Measurements from ENCODE around the gene PDLIM4.

The PDLIM4 gene

DNA sequence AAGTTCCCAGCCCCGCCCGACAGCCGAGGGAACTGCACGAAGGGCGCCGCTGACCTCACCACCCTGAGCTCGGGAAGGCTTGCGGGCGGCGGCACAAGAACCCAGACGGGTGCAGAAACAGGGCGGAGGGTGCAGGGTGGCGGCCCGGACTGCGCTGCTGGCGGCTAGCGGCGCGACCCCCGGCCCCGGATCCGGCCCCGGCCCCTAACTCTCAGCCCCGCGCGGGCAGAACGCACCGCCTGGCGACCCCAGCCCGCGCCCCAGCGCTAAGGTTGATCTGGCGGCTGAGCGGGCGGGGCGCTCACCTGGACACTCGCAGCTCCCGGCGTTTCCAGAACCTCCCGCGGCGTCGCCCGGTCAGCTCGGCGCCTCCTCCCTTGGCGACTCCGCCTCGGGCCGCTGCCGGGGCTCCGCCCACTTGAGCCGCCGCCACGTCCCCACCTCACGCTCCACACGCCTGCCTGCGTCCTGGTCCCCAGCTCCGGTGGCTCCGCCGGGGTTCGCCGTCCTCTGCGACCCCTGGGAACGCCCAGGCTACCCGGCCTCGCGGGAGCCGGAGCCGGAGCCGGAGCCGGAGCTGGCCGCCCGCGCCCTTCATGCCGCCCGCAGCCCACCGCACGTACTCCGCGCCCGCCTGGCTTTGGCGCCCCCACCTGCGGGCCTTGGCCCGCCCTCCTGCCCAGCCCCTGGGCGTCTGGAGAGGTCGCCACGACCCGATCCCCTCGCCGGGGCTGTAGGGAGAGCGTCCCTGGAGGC is 29.8 kb upstream of the PDLIM4 start, which contains the start of gene P4HA2:
P4HA2 (minus strand) TSS at position 369 of the 756 bp plus-strand sequence. CDS start 9,227 bp downstream, outside the sequence.
- peak; percentile 84 for DNase-seq (ENCODE audit: low read depth)

DNA sequence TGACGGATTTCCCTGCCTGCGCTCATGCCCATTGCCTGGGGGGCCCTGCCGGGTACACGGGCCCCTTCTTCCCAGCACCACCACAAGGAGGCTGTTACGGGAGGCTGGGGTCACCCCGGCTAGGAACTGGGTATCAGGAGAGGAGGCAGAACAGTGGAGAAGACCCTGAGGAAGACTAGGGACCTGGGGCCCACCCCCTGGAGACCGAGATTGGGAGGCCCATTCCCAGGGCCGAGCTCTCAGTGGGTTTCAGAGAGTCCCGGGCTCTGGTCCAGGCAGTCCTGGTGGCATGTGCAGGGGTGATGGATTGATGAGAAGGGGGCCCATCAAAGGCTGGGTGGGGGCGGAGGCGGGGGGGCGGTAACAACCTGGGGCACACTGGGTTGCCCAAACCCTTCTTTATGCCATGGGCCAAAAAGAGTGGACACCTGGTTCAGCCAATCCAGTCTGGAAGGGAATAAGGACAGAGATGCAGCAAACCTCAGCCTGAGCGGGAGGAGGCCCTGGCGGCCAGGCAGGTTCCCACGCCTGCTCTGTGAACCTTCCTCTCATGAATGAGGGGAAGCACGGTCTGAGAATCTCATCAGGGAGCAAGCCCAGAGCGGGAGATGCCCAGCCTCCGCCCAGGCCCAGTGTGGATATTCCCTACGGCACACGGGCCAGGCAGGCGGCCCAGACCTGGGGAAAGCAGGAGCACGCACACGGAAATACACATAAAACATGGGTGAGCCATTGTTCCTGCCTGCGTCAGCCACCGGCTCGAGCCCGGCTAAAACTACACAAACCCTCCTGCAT is 29.1 kb upstream of the PDLIM4 start:
- peak; percentile 11 for DNase-seq (ENCODE audit: low read depth)

DNA sequence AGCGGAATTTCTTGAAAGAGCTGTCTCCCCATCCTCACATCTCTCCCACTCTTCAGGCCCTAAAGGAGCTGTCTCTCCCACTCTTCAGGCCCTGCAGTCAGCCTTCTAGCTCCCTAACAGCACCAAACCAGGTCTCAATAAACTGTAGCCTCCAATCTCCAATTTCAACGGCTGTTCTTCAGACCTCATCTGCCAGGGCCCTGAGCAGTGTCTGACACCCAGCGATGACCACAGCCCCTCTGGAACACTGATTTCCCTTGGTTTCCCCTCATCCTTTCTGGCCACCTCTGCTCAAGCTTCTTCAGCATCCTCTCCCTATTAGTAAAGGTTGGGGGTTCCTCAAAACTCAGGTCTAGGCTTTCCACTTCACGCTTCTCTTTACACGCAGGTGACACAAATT is 28.3 kb upstream of the PDLIM4 start:
- no peak for DNase-seq (ENCODE audit: low read depth)

DNA sequence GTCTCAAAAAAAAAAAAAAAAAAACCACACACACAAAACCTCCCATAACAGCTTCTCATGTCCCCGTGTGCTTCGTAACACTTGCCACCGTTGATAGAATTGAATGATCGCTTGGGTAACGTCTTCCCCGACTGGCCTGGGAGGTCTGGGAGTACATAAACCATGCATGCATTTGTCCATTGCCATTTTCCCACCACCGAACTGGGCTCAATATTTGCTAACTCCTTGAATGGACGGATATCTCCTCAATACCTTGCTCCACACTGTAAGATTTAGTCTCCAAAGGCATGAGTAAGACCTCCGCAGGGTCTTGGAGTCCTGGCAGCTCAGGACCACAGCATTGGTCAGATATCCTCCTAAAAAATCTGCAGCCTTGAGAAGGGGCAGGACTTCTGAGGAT is 26.6 kb upstream of the PDLIM4 start:
- DNase-seq (ENCODE audit: low read depth) = no peak

DNA sequence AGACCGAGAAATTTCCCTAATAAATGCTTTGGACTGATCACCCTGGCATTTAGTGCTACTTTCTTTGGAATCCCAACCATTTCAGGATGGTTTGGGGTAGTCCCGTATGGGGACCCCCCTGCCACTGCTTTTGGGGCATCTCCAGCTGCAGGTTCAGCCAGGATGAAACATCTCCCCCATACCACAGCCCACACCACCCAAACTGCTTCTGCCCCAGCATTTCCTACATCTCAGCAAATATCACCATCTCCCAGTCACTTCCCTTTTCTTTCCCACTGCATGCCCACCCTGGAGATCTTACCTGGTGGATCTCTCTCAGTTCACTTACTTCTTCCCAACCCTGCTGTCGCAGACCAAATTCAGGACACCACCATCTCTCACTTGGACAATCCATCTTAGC is 25.0 kb upstream of the PDLIM4 start:
- DNase-seq (ENCODE audit: low read depth) = no peak

DNA sequence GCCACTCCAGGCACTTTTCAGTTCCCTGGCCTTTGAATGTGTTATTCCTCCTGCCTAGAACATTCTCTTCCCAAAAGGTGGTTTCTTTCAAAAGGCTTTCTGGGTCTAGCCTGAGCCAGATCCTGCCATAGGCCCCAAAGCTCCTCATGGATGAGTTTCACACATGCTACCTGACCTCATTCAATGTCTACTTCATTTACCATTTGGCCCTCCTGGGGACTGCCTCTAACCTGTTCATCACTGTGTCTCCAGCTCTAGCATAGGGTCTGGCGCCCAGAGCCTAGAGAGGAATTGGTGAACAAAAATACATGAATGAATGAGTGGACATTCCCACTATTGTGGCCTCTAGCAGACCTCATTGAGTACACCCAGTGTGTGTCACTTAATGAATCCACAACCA is 24.4 kb upstream of the PDLIM4 start:
- no peak for DNase-seq (ENCODE audit: low read depth)

DNA sequence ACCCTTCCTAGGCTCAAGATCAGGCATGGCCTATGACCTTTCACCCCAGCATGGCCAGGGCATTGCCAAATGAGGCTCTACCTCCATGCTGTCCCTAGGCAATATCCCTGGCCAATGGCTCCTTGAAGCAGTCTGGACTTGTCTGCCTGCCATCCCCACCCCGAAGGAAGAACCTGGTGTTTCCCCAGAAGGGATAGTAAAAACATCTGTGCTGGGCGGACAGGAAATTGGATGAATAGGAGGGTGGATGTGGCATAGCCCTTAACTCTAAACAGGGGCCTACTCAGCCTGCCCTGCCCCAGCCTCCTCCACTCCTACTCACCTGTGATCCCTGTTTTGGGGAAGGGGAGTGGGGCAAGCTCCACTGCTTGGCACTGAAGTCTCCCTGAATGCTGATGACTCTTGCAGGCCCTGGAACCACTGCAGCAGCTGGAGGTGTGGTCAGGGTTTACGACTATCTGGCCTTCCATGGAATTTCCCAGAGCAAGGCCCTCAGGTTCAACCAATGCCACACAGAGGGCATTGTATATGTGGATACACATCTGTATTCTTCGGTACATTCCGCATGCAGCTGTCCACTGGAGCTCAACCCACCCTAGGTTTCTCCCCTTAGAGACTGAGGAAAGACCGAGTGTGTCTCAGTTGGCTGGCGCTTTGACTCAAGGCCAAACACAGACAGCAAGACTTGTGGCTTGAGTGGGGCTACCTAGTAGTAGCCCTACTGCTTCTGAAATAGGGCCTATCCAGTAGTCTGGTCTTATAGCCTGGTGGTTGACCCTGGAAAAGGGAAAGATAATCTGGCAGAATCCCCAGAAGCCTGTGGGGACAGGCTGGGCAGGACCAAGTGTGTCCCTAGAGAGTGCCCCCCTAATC is 23.4 kb upstream of the PDLIM4 start:
- no peak for DNase-seq (ENCODE audit: low read depth)

DNA sequence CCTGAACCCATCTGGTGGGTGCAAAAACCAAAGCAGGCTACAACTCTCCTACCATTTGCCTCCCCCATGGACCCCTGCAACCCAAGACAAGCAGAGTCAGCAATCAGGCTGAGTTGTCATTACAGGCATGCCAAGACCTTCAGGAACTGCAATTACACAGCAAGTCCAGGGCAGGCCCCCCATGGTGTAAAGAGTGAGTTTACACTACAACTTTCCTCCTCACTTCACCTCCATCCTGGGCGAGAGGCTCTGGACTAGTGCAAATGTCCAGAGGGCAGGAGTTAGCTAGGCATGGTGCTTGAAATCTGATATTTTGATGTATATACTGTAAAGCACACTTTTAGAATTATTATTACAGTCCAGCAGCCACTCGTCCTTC is 22.8 kb upstream of the PDLIM4 start:
- no peak for DNase-seq (ENCODE audit: low read depth)

DNA sequence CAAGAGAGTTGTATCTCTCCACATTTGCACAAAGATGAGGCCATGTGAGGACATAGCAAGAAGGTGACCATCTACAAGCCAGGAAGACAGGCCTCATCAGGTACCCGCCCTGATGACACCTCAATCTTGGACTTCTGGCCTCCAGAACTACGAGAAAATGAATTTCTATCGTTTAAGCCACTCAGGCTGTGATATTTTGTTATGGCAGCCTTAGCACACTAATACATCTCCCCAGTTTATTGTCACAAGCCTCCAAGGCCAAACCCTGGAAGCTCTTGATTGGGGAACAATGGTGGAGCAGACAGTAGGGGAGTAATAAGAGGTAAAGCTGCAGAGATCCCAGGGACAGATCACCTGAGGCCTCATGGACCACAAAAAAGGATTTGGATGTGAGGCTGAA is 22.2 kb upstream of the PDLIM4 start:
- no peak for DNase-seq (ENCODE audit: low read depth)

DNA sequence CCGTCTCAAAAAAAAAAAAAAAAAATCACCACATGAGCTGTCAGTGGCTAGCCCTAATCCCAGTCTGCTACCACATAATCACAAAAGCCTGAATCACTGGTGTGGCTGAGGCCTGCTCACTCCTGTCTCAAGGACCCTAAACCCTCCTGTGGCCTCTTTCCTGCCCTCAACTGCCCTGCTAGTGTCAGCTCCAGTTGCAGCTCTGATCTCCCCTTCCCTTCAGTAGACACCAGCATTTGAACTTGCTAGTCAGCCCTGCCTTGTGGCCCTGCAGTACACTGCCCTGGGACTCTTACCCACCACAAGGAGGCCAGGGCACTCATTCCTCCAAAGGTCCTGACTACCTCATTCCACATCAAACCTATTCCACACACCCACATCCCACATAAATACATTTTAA is 20.4 kb upstream of the PDLIM4 start:
- DNase-seq (ENCODE audit: low read depth) = peak; percentile 29

DNA sequence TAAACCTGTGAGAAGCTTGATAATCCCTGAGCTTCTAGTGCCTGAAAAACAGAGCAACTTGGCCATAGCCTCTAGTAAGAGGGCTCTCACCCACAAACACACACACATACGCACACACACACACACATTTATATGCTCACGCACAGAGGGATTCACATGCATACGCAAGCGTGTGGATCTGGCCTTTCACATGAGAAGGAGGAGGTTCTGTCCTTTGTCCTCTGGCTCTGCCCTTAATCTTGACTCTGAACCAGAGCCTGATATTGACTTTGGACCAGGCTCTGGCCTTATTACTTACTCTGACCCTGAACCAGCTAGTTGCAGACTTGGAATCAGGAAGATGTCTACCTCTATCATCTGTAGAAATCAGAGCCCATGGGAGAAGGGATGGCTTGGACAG is 19.8 kb upstream of the PDLIM4 start:
- DNase-seq (ENCODE audit: low read depth) = no peak

DNA sequence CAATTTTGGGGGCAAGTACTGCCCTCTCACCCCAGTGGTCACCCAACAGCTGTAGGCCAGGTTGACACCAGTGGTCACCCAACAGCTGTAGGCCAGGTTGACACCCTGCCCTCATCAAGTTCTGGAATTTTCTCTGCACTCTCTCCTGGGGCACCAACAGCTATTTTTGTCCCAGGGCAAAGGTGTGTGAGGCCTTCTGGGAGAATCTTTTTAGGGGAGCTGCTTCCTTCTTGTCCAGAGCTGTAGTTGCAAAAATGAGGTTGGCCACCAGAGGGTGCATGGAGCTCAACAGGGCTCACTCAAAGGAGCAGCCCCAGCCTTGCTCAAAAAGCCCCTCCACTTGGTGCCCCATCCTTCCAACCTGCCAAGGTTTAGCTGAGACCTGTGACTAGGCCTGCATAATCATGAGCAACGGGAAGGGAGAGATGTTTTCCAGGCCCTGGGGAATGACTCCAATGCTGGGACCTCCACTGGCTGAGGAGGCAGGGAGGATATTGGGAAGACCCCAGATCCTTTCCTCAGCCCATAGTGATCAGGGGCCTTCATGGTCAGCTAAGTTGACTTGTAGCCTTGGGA is 19.2 kb upstream of the PDLIM4 start:
- peak; percentile 79 for DNase-seq (ENCODE audit: low read depth)

DNA sequence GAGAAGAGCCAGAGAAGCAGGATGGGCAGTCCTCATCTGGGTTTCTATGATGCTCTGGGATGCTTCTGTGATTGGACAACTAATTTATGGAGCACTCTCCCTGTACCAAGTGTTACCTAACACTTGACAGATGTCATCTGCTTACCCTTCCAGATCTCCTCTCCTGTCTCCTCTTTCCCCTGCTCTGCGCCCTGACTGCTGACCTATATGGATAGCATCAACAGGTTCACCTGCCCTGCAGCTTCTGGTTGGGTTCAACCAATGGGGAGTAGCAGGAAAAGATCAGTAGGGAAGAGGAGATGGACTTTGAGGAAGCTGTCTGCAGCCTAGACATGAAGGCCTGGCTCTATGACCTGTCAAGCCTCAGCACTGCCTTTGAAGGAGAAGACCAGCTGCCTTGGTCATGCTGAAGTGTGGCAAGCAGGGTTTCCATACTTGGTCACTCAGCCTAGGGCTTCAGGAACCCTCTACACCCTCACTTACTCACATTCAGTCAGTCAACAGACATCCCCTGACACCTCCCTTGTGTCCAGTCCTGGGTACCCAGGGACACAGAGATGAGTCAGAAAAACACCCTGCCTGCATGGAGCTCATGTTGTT is 18.5 kb upstream of the PDLIM4 start:
- DNase-seq (ENCODE audit: low read depth) = no peak

DNA sequence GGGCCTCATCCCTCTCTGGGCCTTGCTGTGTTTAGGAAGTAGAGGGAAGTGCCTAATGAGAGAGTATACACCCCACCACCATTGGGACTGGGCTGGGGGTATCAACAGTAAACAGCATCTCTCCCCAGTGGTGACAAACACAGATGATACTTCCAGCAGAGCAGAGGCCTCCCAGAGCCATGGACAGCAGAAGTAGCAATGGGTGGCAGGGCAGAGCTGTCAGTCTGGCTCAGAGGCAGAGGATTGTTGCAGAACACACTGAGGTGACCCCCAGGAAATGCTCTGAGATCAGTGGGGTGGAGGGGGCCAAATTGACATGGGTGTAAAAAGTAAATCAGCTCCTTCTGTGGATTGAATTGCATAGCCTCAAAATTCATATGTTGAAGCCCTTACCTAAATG is 17.7 kb upstream of the PDLIM4 start:
- DNase-seq (ENCODE audit: low read depth) = no peak

DNA sequence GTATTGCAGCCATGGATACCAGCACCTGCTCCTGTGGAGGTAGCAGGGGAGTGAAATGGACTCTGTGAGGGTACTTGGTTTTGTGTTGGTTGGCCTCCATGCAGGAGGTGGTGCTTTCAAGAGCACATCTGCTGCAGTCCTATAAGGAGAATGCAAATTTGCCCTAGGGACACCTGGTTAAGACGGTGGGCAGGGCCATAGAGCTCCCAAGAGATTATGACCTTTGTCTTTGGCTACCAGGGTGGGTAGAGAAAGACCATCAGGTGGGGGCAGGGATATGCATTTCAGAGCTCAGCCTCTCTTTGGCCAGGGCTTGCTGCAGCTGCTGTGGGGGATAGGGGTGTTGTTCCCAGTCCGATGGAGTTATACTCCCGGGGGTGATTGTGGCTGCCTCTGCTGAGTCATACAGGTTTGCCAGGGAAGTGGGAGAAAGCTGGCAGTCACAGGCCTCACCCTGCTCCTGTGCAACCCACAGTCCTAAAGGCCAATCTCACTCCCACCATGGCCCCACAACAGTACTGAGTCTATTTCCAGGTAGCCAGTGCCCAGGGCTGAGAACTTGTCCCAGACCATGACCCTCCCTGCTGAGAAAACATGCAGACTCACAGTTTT is 14.0 kb upstream of the PDLIM4 start:
- DNase-seq (ENCODE audit: low read depth) = no peak

DNA sequence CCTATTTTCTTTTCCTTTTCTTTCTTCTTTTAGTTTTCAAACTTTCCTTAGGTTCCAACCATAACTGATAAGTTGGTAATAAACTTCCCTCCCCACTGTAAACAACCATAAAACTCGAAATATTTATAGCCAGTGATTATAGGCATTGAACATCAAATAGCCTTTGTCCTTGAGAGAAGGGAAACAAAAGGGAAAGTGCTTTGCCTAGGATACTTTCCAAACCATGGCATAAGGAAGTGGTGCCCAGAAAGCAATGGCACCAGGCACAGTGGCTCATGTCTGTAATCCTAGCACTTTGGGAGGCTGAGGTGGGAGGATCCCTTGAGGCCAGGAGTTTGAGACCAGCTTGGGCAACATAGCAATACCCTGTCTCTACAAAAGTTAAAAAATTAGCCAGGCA is 11.9 kb upstream of the PDLIM4 start:
- DNase-seq (ENCODE audit: low read depth) = no peak

DNA sequence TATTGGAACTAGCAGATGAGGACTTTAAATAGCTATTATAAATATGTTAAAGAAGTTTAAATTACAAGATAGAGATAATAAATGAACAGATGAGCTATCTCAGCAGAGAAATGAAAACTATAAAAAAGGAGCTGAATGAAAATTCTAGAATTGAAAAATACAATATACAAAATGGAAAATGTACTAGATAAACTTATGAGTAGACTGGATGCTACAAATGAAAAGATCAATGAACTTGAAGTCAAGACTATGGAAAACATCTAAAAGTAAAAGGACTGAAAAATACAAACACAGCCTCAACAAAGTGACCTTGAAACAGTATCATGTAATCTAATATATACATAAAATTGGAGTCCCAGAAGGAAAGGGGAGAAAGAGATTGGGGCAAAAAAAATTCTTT is 10.7 kb upstream of the PDLIM4 start:
- no peak for DNase-seq (ENCODE audit: low read depth)

DNA sequence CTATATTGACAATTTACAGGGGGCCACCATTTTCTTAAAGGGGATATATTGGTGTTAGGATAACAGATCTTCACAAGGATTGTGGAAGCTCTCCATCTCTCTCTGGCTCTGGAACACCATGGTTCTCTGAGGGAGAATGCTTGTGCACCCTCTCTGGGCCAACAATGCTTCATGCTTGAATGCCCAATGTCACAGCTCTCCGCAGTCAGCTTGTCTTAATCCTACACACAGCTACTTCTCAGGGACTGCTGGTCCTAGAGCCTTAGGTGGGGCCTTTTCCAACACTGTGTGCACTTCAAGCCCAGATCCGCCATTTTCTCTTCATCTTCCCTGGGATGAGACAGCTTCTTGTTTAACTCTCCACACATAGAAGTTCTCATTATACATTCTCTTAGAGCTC is 6.9 kb upstream of the PDLIM4 start:
- no peak for DNase-seq (ENCODE audit: low read depth)

DNA sequence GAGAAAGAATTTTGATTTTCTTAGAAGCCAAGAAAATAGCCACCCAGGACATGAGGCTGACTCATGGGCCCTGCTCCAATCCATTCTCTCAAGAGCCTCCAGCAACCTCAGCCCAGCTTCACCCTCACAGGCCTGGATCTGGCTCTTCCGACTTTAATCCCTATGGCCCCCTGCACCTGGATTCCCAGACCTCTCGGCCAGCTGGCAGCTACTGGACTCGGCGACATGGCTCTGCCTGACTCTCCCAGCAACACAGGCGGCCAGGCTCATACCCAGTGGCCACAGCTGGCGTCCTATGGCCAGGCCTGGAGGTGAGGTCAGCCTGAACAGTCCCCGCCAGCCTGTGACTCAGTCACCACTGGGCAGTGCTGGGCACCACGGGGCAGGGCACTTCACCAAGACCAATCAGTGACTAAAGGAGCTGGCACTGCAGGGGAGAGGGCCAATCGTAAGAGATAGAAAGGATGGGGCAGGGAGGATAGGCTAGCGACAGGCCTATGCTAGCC is 6.2 kb upstream of the PDLIM4 start:
- DNase-seq (ENCODE audit: low read depth) = no peak

DNA sequence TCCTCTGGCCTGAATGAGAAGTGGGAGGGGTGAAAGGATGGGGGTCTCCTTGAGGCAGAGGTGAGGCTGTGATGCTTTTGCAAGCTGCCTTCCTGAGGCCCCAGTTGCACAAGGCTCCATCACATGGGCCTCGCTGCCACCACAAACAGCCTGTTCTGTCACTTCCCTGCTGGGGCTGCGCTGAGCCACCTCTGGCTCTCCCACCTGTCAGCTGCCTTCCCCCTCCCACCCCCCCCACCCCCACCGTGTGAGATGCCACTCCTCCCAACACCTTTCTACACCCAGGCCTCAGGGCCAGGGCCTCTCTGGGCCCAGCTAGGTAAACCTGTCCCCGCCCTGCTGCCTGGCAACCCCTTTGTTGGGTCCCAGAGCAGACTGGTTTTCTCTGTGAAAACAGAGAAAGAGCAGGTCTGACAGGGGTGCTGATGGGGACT is 4.5 kb upstream of the PDLIM4 start:
- no peak for DNase-seq (ENCODE audit: low read depth)
